Measurements from ENCODE around the gene SV2B. TPM values are rescaled to one million over a fixed set of nuclear protein-coding genes. Genes with fewer than 3 reads are reported as not detected.

Gene SV2B
- polyA plus RNA-seq, 1 donor (not counting 4 experiments of a cell fraction or from before 2014, with no cell fraction given): 0.04 TPM

DNA sequence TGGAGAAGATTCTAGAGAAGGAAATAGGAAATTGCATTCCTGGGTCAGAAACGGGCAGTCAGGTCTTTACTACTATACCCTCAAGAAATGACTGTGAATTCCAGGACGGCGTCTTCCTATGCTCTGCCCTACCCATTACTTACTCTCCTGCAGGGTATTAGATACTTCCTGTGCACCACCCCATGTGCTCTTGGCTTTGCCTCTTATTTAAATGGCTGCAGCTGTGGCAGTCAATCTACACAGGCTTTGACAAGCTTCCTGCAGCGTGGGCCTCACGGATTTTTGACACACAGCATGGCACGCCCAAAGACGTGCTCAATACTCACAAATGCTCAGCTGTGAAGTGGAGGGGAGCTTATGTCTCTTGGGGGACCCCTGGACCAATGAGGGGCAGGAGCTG is 206.1 kb downstream of the SV2B start:
- H2AFZ ChIP-seq (ENCODE audit: control insufficient read depth, low read length): no peak overlapping the region
- H3K9me3 ChIP-seq (ENCODE audit: control insufficient read depth, low read depth, low read length): no peaks in the 10 kb centered on the region
- H3K4me3 ChIP-seq (ENCODE audit: control insufficient read depth in 2 of 3, extremely low read depth in 1 of 3, insufficient read depth in 2 of 3, low read depth in 1 of 3, low read length in 3 of 3): no peak overlapping the region
- no peaks in the 10 kb centered on the region for H3K79me2 ChIP-seq (ENCODE audit: control insufficient read depth, insufficient read depth, low read length)
- TF ChIP-seq EZH2 (IDR thresholded peaks at IDR 0.05; ENCODE audit: low read length): no peak
- TF ChIP-seq, protein P1, sequence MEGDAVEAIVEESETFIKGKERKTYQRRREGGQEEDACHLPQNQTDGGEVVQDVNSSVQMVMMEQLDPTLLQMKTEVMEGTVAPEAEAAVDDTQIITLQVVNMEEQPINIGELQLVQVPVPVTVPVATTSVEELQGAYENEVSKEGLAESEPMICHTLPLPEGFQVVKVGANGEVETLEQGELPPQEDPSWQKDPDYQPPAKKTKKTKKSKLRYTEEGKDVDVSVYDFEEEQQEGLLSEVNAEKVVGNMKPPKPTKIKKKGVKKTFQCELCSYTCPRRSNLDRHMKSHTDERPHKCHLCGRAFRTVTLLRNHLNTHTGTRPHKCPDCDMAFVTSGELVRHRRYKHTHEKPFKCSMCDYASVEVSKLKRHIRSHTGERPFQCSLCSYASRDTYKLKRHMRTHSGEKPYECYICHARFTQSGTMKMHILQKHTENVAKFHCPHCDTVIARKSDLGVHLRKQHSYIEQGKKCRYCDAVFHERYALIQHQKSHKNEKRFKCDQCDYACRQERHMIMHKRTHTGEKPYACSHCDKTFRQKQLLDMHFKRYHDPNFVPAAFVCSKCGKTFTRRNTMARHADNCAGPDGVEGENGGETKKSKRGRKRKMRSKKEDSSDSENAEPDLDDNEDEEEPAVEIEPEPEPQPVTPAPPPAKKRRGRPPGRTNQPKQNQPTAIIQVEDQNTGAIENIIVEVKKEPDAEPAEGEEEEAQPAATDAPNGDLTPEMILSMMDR (optimal IDR thresholded peaks at IDR 0.05 in 1 of 3, IDR thresholded peaks at IDR 0.05 in 1 of 3, conservative IDR thresholded peaks at IDR 0.05 in 1 of 3; ENCODE audit: extremely low read depth in 1 of 3, insufficient read depth in 2 of 3, low read length in 3 of 3): no peak
- H3K36me3 ChIP-seq (ENCODE audit: control insufficient read depth in 2 of 2, extremely low read depth in 1 of 2, insufficient read depth in 2 of 2, low read length in 2 of 2): no peaks in the 10 kb centered on the region
- peaks cover 5% of the 10 kb centered on the region for H3K27me3 ChIP-seq (ENCODE audit: control insufficient read depth, extremely low read depth, insufficient read depth, low read length)
- no peaks in the 10 kb centered on the region for H4K20me1 ChIP-seq (ENCODE audit: control insufficient read depth, extremely low read depth, insufficient read depth, low read length)
- dilution Hi-C loops (cut with MboI; ENCODE audit: extremely low pct_ligation_motif_present, low sequenced_read_pairs): no loop called here
- H3K4me2 ChIP-seq (ENCODE audit: control insufficient read depth, extremely low read depth, insufficient read depth, low read depth, low read length): no peak overlapping the region
- FAIRE-seq: no peak
- H3K27ac ChIP-seq (ENCODE audit: control insufficient read depth, insufficient read depth, low read length): no peak overlapping the region
- DNase-seq (ENCODE audit: low read depth, low spot score): no peak
- no peaks in the 10 kb centered on the region for H3K9me1 ChIP-seq (ENCODE audit: control insufficient read depth, extremely low read depth, insufficient read depth, low read length)
- H3K4me1 ChIP-seq (ENCODE audit: control insufficient read depth, extremely low read depth, insufficient read depth, low read length): no peaks in the 10 kb centered on the region
- no peak overlapping the region for H3K9ac ChIP-seq (ENCODE audit: control insufficient read depth, extremely low read depth, insufficient read depth, low read length)

- H3K4me3 ChIP-seq (ENCODE audit: control insufficient read depth in 2 of 3, extremely low read depth in 1 of 3, insufficient read depth in 2 of 3, low read depth in 1 of 3, low read length in 3 of 3): no peak overlapping the region
- dilution Hi-C loops (cut with MboI; ENCODE audit: extremely low pct_ligation_motif_present, low sequenced_read_pairs): no loop called here
- H3K9me1 ChIP-seq (ENCODE audit: control insufficient read depth, extremely low read depth, insufficient read depth, low read length): no peaks in the 10 kb centered on the region
- H2AFZ ChIP-seq (ENCODE audit: control insufficient read depth, low read length): no peak overlapping the region
- H3K79me2 ChIP-seq (ENCODE audit: control insufficient read depth, insufficient read depth, low read length): no peaks in the 10 kb centered on the region
- DNase-seq (ENCODE audit: low read depth, low spot score): no peak
- no peaks in the 10 kb centered on the region for H3K9me3 ChIP-seq (ENCODE audit: control insufficient read depth, low read depth, low read length)
- peaks cover 5% of the 10 kb centered on the region for H3K27me3 ChIP-seq (ENCODE audit: control insufficient read depth, extremely low read depth, insufficient read depth, low read length)
- no peak overlapping the region for H3K27ac ChIP-seq (ENCODE audit: control insufficient read depth, insufficient read depth, low read length)
- H3K36me3 ChIP-seq (ENCODE audit: control insufficient read depth in 2 of 2, extremely low read depth in 1 of 2, insufficient read depth in 2 of 2, low read length in 2 of 2): no peaks in the 10 kb centered on the region
- H4K20me1 ChIP-seq (ENCODE audit: control insufficient read depth, extremely low read depth, insufficient read depth, low read length): no peaks in the 10 kb centered on the region
- no peak for FAIRE-seq
- no peak overlapping the region for H3K9ac ChIP-seq (ENCODE audit: control insufficient read depth, extremely low read depth, insufficient read depth, low read length)
- H3K4me1 ChIP-seq (ENCODE audit: control insufficient read depth, extremely low read depth, insufficient read depth, low read length): no peaks in the 10 kb centered on the region
- no peak overlapping the region for H3K4me2 ChIP-seq (ENCODE audit: control insufficient read depth, extremely low read depth, insufficient read depth, low read depth, low read length)
- no peak for TF ChIP-seq EZH2 (IDR thresholded peaks at IDR 0.05; ENCODE audit: low read length)
- TF ChIP-seq, protein P1 (optimal IDR thresholded peaks at IDR 0.05 in 1 of 3, IDR thresholded peaks at IDR 0.05 in 1 of 3, conservative IDR thresholded peaks at IDR 0.05 in 1 of 3; ENCODE audit: extremely low read depth in 1 of 3, insufficient read depth in 2 of 3, low read length in 3 of 3): no peak
Measured at GRCh38 chr15:91307601-91308000, 207.5 kb downstream of the SV2B start.
